ENCODE measurements around the gene MRPS26. TPM values are rescaled to one million over a fixed set of nuclear protein-coding genes. Genes with fewer than 3 reads are reported as not detected.
"Not testable (repeated sequence)": the region's sequence is repeated elsewhere in the genome, so short reads cannot be mapped to it uniquely, and the experiment has no call there.

The MRPS26 gene
- total and polyA plus RNA-seq, 2 experiments from 2014 or later = 89.2 to 174 TPM

DNA sequence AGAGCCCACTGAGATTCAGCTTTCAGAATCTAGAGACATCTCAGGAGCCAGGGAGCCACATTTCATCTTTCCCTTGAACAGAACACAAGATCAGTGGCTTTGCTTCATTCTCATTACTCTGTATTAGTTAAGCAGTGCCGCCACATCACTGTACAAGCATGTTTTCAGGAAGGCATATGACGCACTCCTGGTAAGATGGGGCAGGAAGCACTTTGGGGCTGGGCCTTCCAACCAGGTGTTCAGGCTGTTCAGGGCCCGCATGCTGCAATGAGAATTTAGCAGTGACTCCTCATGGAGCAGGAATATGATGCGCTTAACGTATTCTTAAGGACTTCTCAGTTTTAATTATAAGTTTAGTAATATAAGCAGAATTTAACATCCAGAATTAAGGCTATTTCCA, 32.1 kb upstream of the MRPS26 start:
- Histone ChIP-seq H3K9me3 (ENCODE audit: low read depth) (no peaks in the 10 kb centered on the region), H3K4me2 (no peak overlapping the region), H3K79me2 (no peaks in the 10 kb centered on the region), H3K27me3 (no peaks in the 10 kb centered on the region), H3K27ac (no peak overlapping the region), H3K36me3 (replicated peaks; ENCODE audit: insufficient read depth, low read depth) (no peaks in the 10 kb centered on the region), H3K4me1 (ENCODE audit: insufficient read depth) (peaks cover 10% of the 10 kb centered on the region), H4K20me1 (ENCODE audit: insufficient read depth, poor library complexity, severe bottlenecking) (no peaks in the 10 kb centered on the region), H3K4me3 (no peak overlapping the region), H2AFZ (no peak overlapping the region), H3K9me2 (replicated peaks; ENCODE audit: insufficient read depth) (no peaks in the 10 kb centered on the region)
- WGBS (ENCODE audit: low lambda C conversion rate, missing lambda C conversion rate) = 100% methylated on average over 5 of the region's 5 CpGs
- no peak for TF ChIP-seq EZH2phosphoT487 (IDR thresholded peaks at IDR 0.05; ENCODE audit: low read depth, severe bottlenecking, unreplicated experiment)
- TF ChIP-seq, protein P1, sequence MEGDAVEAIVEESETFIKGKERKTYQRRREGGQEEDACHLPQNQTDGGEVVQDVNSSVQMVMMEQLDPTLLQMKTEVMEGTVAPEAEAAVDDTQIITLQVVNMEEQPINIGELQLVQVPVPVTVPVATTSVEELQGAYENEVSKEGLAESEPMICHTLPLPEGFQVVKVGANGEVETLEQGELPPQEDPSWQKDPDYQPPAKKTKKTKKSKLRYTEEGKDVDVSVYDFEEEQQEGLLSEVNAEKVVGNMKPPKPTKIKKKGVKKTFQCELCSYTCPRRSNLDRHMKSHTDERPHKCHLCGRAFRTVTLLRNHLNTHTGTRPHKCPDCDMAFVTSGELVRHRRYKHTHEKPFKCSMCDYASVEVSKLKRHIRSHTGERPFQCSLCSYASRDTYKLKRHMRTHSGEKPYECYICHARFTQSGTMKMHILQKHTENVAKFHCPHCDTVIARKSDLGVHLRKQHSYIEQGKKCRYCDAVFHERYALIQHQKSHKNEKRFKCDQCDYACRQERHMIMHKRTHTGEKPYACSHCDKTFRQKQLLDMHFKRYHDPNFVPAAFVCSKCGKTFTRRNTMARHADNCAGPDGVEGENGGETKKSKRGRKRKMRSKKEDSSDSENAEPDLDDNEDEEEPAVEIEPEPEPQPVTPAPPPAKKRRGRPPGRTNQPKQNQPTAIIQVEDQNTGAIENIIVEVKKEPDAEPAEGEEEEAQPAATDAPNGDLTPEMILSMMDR (IDR thresholded peaks at IDR 0.05; ENCODE audit: poor library complexity) = no peak
- no peak for TF ChIP-seq EZH2 (IDR thresholded peaks at IDR 0.05; ENCODE audit: borderline replicate concordance)
- no peak for DNase-seq (ENCODE audit: low spot score)

- Histone ChIP-seq H3K4me2 (no peak overlapping the region), H3K9me2 (replicated peaks; ENCODE audit: insufficient read depth) (no peaks in the 10 kb centered on the region), H4K20me1 (ENCODE audit: insufficient read depth, poor library complexity, severe bottlenecking) (no peaks in the 10 kb centered on the region), H3K27me3 (no peaks in the 10 kb centered on the region), H3K36me3 (replicated peaks; ENCODE audit: insufficient read depth, low read depth) (no peaks in the 10 kb centered on the region), H3K4me3 (no peak overlapping the region), H3K79me2 (no peaks in the 10 kb centered on the region), H3K9me3 (ENCODE audit: low read depth) (no peaks in the 10 kb centered on the region), H2AFZ (no peak overlapping the region), H3K4me1 (ENCODE audit: insufficient read depth) (peaks cover 10% of the 10 kb centered on the region), H3K27ac (no peak overlapping the region)
- DNase-seq (ENCODE audit: low spot score) = no peak
- 97% methylated on average over 7 of the region's 7 CpGs for WGBS (ENCODE audit: low lambda C conversion rate, missing lambda C conversion rate)
- TF ChIP-seq, protein P1 (IDR thresholded peaks at IDR 0.05; ENCODE audit: poor library complexity) = no peak
- no peak for TF ChIP-seq EZH2phosphoT487 (IDR thresholded peaks at IDR 0.05; ENCODE audit: low read depth, severe bottlenecking, unreplicated experiment)
- TF ChIP-seq EZH2 (IDR thresholded peaks at IDR 0.05; ENCODE audit: borderline replicate concordance) = no peak
Observed at GRCh38 chr20:3014179-3014578, 31.7 kb upstream of the MRPS26 start.

DNA sequence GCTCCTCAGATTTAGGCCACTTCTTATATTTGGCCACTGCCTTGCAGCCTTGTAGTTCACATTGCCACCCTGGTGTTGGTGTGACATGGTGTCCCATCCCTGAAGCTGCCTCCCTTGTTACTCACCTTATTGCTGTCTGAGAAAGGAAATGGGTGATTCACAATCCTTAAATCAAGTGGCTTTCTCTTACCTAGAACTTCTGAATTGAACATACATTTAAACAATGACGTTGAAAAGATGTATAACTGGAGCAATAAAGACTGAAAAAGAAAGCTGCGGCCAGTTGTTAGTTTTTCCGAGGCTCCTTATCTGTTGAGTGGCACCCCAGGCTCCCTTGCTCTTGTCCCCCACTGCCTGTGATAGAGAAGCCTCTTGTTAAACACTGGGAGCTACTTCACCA, 31.2 kb upstream of the MRPS26 start:
- no peak overlapping the region for H3K27ac ChIP-seq
- H3K27me3 ChIP-seq = no peaks in the 10 kb centered on the region
- no peaks in the 10 kb centered on the region for H3K79me2 ChIP-seq
- peaks cover 10% of the 10 kb centered on the region for H3K4me1 ChIP-seq (ENCODE audit: insufficient read depth)
- no peaks in the 10 kb centered on the region for H3K9me3 ChIP-seq (ENCODE audit: low read depth)
- TF ChIP-seq, protein P1 (IDR thresholded peaks at IDR 0.05; ENCODE audit: poor library complexity) = no peak
- no peak for TF ChIP-seq EZH2 (IDR thresholded peaks at IDR 0.05; ENCODE audit: borderline replicate concordance)
- TF ChIP-seq EZH2phosphoT487 (IDR thresholded peaks at IDR 0.05; ENCODE audit: low read depth, severe bottlenecking, unreplicated experiment) = no peak
- H4K20me1 ChIP-seq (ENCODE audit: insufficient read depth, poor library complexity, severe bottlenecking) = no peaks in the 10 kb centered on the region
- no peak overlapping the region for H3K4me3 ChIP-seq
- H3K9me2 ChIP-seq (replicated peaks; ENCODE audit: insufficient read depth) = no peaks in the 10 kb centered on the region
- H3K4me2 ChIP-seq = no peak overlapping the region
- H2AFZ ChIP-seq = no peak overlapping the region
- no peaks in the 10 kb centered on the region for H3K36me3 ChIP-seq (replicated peaks; ENCODE audit: insufficient read depth, low read depth)
- DNase-seq (ENCODE audit: low spot score) = no peak
- 71% methylated on average over 3 of the region's 3 CpGs for WGBS (ENCODE audit: low lambda C conversion rate, missing lambda C conversion rate)

GRCh38 chr20:3015302-3015701, 30.6 kb upstream of the MRPS26 start:
- H3K9me2 ChIP-seq (replicated peaks; ENCODE audit: insufficient read depth); H3K9me3 ChIP-seq (ENCODE audit: low read depth); H2AFZ ChIP-seq; H3K4me3 ChIP-seq; H3K36me3 ChIP-seq (replicated peaks; ENCODE audit: insufficient read depth, low read depth); H4K20me1 ChIP-seq (ENCODE audit: insufficient read depth, poor library complexity, severe bottlenecking); H3K27ac ChIP-seq; H3K4me2 ChIP-seq; H3K4me1 ChIP-seq (ENCODE audit: insufficient read depth); DNase-seq (ENCODE audit: low spot score); H3K79me2 ChIP-seq; H3K27me3 ChIP-seq: not testable (repeated sequence)
- 97% methylated on average over 5 of the region's 5 CpGs for WGBS (ENCODE audit: low lambda C conversion rate, missing lambda C conversion rate)

Data from hepatocyte (in vitro differentiated cells).